HFF-Myc (cell line): ENCODE results near the gene SPP2.
A peak's percentile ranks its signal among the peaks of the same experiment; 100 is the strongest.

Experiments
- DNase-seq: peaks from one replicate; pipeline ENCODE4 v3.0.0-alpha.2; 2011; ENCODE audit warnings: low read depth; ENCODE audit errors: extremely low read depth
- H3K4me3 ChIP-seq: replicated peaks from 2 replicates; pipeline ENCODE4 v1.5.1; 2011; ENCODE audit warnings: low read depth, mild to moderate bottlenecking, control low read depth, low read length
- CTCF ChIP-seq: IDR thresholded peaks from 2 replicates; pipeline ENCODE4 v1.5.1; 2012; ENCODE audit warnings: mild to moderate bottlenecking, low read depth, low read length, control low read depth; ENCODE audit errors: missing control alignments

Gene SPP2

GRCh38 chr2:234033174-234033573 lies 17.3 kb upstream of the SPP2 start:
- no peak for TF ChIP-seq CTCF
- DNase-seq = no peak
- no peak overlapping the region for H3K4me3 ChIP-seq

- DNase-seq = no peak
- no peak for TF ChIP-seq CTCF
- no peak overlapping the region for H3K4me3 ChIP-seq
Observed at GRCh38 chr2:234033885-234034284, 16.6 kb upstream of the SPP2 start.

- no peak for TF ChIP-seq CTCF
- no peak for DNase-seq
- H3K4me3 ChIP-seq = no peak overlapping the region
Observed at GRCh38 chr2:234038076-234038802, 12.3 kb upstream of the SPP2 start.

GRCh38 chr2:234044157-234044556 lies 6.3 kb upstream of the SPP2 start:
- no peak overlapping the region for H3K4me3 ChIP-seq
- TF ChIP-seq CTCF = no peak
- DNase-seq = peak; percentile 79

GRCh38 chr2:234046521-234046920 lies 4.0 kb upstream of the SPP2 start:
- no peak for TF ChIP-seq CTCF
- H3K4me3 ChIP-seq = no peak overlapping the region
- DNase-seq = no peak

GRCh38 chr2:234047361-234047760 lies 3.1 kb upstream of the SPP2 start:
- H3K4me3 ChIP-seq = no peak overlapping the region
- no peak for TF ChIP-seq CTCF
- no peak for DNase-seq

GRCh38 chr2:234048049-234048448 lies 2.5 kb upstream of the SPP2 start:
- H3K4me3 ChIP-seq = no peak overlapping the region
- no peak for DNase-seq
- TF ChIP-seq CTCF = no peak
